ENCODE measurements around the gene G3BP2. TPM values are rescaled to one million over a fixed set of nuclear protein-coding genes. Genes with fewer than 3 reads are reported as not detected.

The G3BP2 gene
- total RNA-seq, 4 donors from 2014 or later, result 98.6 to 152 (median 129) TPM

GRCh38 chr4:75639124-75639695 lies 34.0 kb downstream of the G3BP2 start:
- peaks cover 0 to 7% of the 10 kb centered on the region in 2 donors for H3K36me3 ChIP-seq
- ATAC-seq, result no peak
- H3K4me3 ChIP-seq, result no peak overlapping the region
- TF ChIP-seq POLR2AphosphoS5 (IDR thresholded peaks at IDR 0.05), result no peak
- no peak for TF ChIP-seq EP300 (IDR thresholded peaks at IDR 0.05)
- no peaks in the 10 kb centered on the region for H3K27me3 ChIP-seq
- no peak overlapping the region for H3K27ac ChIP-seq
- WGBS, 2 donors (ENCODE audit: low coverage in 1 of 2), result 91% methylated on average over 7 of the region's 7 CpGs; no CpG with 5 or more reads in 1 of the 2 donors
- H3K4me1 ChIP-seq, result peaks cover 0 to 10% (median 0%) of the 10 kb centered on the region in 3 donors
- no peaks in the 10 kb centered on the region for H3K9me3 ChIP-seq

DNA sequence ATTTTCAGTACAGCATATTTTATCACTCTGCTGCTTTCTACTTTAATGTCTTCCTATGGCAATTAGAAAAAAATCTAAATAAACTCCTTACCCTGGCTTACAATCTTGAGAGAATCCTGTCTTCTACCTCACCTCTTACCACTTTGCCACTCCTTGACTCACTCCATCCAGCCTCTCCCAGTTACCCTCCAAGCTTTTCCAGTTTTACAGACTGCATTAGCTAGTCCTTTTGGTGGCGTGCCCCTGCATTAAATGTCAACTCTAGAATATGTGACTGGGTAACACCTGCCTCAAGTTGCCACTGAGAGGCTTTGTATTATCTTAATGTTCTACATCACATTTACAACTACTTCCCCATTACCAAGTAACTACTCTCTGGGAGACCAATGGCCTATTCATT lies 35.4 kb downstream of the G3BP2 start:
- Histone ChIP-seq H3K36me3 (no peaks in the 10 kb centered on the region), H3K4me1 (peaks cover 0 to 15% (median 0%) of the 10 kb centered on the region in 3 donors), H3K27ac (no peak overlapping the region), H3K27me3 (no peaks in the 10 kb centered on the region), H3K4me3 (no peak overlapping the region), H3K9me3 (no peaks in the 10 kb centered on the region)
- 80 to 100% methylated on average over 1 of the region's 1 CpG for WGBS, 2 donors (ENCODE audit: low coverage in 1 of 2)
- ATAC-seq, result no peak
- TF ChIP-seq POLR2A (IDR thresholded peaks at IDR 0.05) (no peak), POLR2AphosphoS5 (IDR thresholded peaks at IDR 0.05) (no peak), EP300 (IDR thresholded peaks at IDR 0.05) (no peak)
- TF ChIP-seq, protein P1, sequence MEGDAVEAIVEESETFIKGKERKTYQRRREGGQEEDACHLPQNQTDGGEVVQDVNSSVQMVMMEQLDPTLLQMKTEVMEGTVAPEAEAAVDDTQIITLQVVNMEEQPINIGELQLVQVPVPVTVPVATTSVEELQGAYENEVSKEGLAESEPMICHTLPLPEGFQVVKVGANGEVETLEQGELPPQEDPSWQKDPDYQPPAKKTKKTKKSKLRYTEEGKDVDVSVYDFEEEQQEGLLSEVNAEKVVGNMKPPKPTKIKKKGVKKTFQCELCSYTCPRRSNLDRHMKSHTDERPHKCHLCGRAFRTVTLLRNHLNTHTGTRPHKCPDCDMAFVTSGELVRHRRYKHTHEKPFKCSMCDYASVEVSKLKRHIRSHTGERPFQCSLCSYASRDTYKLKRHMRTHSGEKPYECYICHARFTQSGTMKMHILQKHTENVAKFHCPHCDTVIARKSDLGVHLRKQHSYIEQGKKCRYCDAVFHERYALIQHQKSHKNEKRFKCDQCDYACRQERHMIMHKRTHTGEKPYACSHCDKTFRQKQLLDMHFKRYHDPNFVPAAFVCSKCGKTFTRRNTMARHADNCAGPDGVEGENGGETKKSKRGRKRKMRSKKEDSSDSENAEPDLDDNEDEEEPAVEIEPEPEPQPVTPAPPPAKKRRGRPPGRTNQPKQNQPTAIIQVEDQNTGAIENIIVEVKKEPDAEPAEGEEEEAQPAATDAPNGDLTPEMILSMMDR (IDR thresholded peaks at IDR 0.05), result no peak

DNA sequence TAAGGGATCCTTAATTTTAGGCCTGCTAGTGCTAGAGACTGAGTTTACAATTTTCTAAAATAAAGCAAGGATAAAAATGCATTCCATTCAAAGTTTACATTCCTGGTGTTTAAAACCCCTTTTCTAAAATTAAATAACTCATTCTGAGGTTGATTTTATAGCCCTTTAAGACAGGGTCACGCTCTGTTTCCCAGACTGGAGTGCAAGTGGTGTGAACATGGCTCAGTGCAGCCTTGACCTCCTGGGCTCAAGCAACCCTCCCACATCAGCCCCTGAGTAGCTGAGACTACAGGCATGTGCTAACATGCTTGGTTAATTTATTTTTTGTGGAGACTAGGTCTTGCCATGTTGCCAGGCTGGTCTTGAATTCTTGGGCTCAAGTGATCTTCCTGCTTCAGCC lies 36.0 kb downstream of the G3BP2 start:
- TF ChIP-seq, protein P1 (IDR thresholded peaks at IDR 0.05), result no peak
- no peak for TF ChIP-seq EP300 (IDR thresholded peaks at IDR 0.05)
- no peak for TF ChIP-seq POLR2A (IDR thresholded peaks at IDR 0.05)
- no peak for TF ChIP-seq POLR2AphosphoS5 (IDR thresholded peaks at IDR 0.05)
- H3K4me3 ChIP-seq, result no peak overlapping the region
- no peaks in the 10 kb centered on the region for H3K36me3 ChIP-seq
- no peaks in the 10 kb centered on the region for H3K27me3 ChIP-seq
- H3K27ac ChIP-seq, result peak overlapping the region in 1 of 4 donors; percentile 8
- WGBS, 2 donors (ENCODE audit: low coverage in 1 of 2), result 40% methylated on average over 1 of the region's 1 CpG; no CpG with 5 or more reads in 1 of the 2 donors
- H3K4me1 ChIP-seq, result peaks cover 0 to 16% (median 0%) of the 10 kb centered on the region in 3 donors
- ATAC-seq, result no peak
- H3K9me3 ChIP-seq, result no peaks in the 10 kb centered on the region

DNA sequence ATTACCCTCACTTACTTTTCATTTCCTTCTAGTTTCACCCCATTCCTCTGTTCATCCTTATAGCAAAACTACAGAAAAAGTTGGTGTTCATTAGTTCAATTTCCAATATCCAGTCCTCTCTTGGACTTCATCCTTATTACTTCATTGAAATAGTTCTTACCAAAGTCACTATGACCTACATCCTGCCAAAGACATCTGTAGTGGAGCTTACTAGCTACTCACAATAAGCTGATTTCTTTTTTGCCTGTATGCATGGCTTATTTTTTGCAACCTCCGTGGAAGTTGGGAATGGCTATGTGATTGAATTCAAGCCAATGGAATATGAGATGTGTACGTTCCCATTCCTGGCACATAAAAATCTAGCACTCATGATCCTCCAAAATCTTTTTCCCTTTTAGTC lies 38.3 kb downstream of the G3BP2 start:
- H3K9me3 ChIP-seq, result no peaks in the 10 kb centered on the region
- H3K27ac ChIP-seq, result no peak overlapping the region
- no peaks in the 10 kb centered on the region for H3K27me3 ChIP-seq
- TF ChIP-seq POLR2A (IDR thresholded peaks at IDR 0.05) (no peak), EP300 (IDR thresholded peaks at IDR 0.05) (no peak), POLR2AphosphoS5 (IDR thresholded peaks at IDR 0.05) (no peak)
- TF ChIP-seq, protein P1 (IDR thresholded peaks at IDR 0.05), result no peak
- peaks cover 0 to 28% (median 0%) of the 10 kb centered on the region in 3 donors for H3K4me1 ChIP-seq
- no peak overlapping the region for H3K4me3 ChIP-seq
- WGBS, 2 donors (ENCODE audit: low coverage in 1 of 2), result 64 to 75% methylated on average over 2 of the region's 2 CpGs
- ATAC-seq, result no peak
- no peaks in the 10 kb centered on the region for H3K36me3 ChIP-seq

GRCh38 chr4:75634281-75634680 lies 38.9 kb downstream of the G3BP2 start:
- Histone ChIP-seq H3K27ac (no peak overlapping the region), H3K4me3 (no peak overlapping the region), H3K4me1 (peaks cover 0 to 34% (median 0%) of the 10 kb centered on the region in 3 donors), H3K27me3 (no peaks in the 10 kb centered on the region), H3K36me3 (no peaks in the 10 kb centered on the region), H3K9me3 (no peaks in the 10 kb centered on the region)
- ATAC-seq, result no peak
- WGBS, 2 donors (ENCODE audit: low coverage in 1 of 2), result 77 to 85% methylated on average over 3 of the region's 3 CpGs
- TF ChIP-seq EP300 (IDR thresholded peaks at IDR 0.05) (no peak), POLR2A (IDR thresholded peaks at IDR 0.05) (no peak), POLR2AphosphoS5 (IDR thresholded peaks at IDR 0.05) (no peak)
- TF ChIP-seq, protein P1 (IDR thresholded peaks at IDR 0.05), result no peak

All from gastroesophageal sphincter (tissue), 4 donors.